Urothelium cell line (cell line): ENCODE data around the gene MEGF6.

Experiments used
- DNase-seq: peaks from one replicate; pipeline ENCODE4 v3.0.0; 2011; ENCODE audit warnings: low spot score, mixed read lengths
- FAIRE-seq: peaks from 2 replicates; lab custom pipeline; 2011; peaks lifted over from hg19 to GRCh38; lab: Jason Lieb, UNC

MEGF6 gene

GRCh38 chr1:3560251-3560871, 50.9 kb downstream of the MEGF6 start:
- DNase-seq, result no peak
- no peak for FAIRE-seq

- FAIRE-seq, result no peak
Measured at GRCh38 chr1:3558036-3558726, 53.1 kb downstream of the MEGF6 start.

GRCh38 chr1:3557366-3557765, 53.9 kb downstream of the MEGF6 start:
- FAIRE-seq, result no peak
- no peak for DNase-seq

More at GRCh38 chr1:3558036-3558726, 53.1 kb downstream of the MEGF6 start:
- no peak for DNase-seq

GRCh38 chr1:3556336-3556735, 55.0 kb downstream of the MEGF6 start:
- no peak for DNase-seq
- no peak for FAIRE-seq

GRCh38 chr1:3555131-3555920, 56.0 kb downstream of the MEGF6 start:
- no peak for FAIRE-seq
- DNase-seq, result no peak

- FAIRE-seq (no peak), DNase-seq (no peak)
Measured at GRCh38 chr1:3553940-3554223, 57.4 kb downstream of the MEGF6 start.

GRCh38 chr1:3553166-3553939, 58.0 kb downstream of the MEGF6 start:
- FAIRE-seq, result no peak
- no peak for DNase-seq

- no peak for FAIRE-seq
Measured at GRCh38 chr1:3552751-3553150, 58.6 kb downstream of the MEGF6 start.

GRCh38 chr1:3552176-3552575, 59.1 kb downstream of the MEGF6 start:
- FAIRE-seq (no peak), DNase-seq (no peak)

More at GRCh38 chr1:3552751-3553150, 58.6 kb downstream of the MEGF6 start:
- DNase-seq, result no peak

- DNase-seq, result no peak
- FAIRE-seq, result no peak
Measured at GRCh38 chr1:3551711-3552110, 59.6 kb downstream of the MEGF6 start.

GRCh38 chr1:3551290-3551678, 60.0 kb downstream of the MEGF6 start:
- FAIRE-seq, result no peak
- DNase-seq, result no peak

GRCh38 chr1:3550511-3551289, 60.6 kb downstream of the MEGF6 start:
- no peak for DNase-seq
- no peak for FAIRE-seq

GRCh38 chr1:3548895-3549294, 62.4 kb downstream of the MEGF6 start:
- DNase-seq (no peak), FAIRE-seq (no peak)

GRCh38 chr1:3548156-3548893, 63.0 kb downstream of the MEGF6 start:
- DNase-seq (no peak), FAIRE-seq (no peak)

GRCh38 chr1:3547055-3548005, 64.0 kb downstream of the MEGF6 start:
- FAIRE-seq (no peak), DNase-seq (no peak)

GRCh38 chr1:3546048-3546384, 65.3 kb downstream of the MEGF6 start:
- DNase-seq (no peak), FAIRE-seq (no peak)

GRCh38 chr1:3545363-3546047, 65.8 kb downstream of the MEGF6 start:
- DNase-seq (no peak), FAIRE-seq (no peak)
